ENCODE data around the gene TYMS. TPM values are rescaled to one million over a fixed set of nuclear protein-coding genes. Genes with fewer than 3 reads are reported as not detected.

The TYMS gene
- total RNA-seq, 1 experiment from 2014 or later, result 143 TPM

DNA sequence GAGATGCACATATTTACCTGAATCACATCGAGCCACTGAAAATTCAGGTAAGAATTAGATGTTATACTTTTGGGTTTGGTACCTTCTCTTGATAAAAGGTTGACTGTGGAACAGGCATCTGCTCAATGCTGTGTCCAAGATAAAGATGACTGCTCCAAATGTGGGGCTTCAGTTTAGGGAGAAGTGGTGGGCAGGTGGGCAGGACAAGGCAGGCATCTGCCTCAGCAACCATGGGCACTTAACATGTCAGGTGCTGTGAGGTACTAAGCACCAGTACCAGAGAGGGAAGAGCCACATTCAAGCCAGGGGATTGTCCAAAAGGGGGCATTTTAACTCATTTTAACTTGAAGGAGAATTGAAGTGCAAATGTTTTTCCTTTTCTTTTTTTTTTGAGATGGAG is 14.0 kb downstream of the TYMS start:
- Mint-ChIP-seq H3K27ac (ENCODE audit: unreplicated experiment) (no peak overlapping the region), H3K9me3 (ENCODE audit: unreplicated experiment) (peaks cover 8% of the 10 kb centered on the region), H3K36me3 (ENCODE audit: insufficient read depth, unreplicated experiment) (peaks cover 80% of the 10 kb centered on the region), H3K4me1 (ENCODE audit: low read depth, unreplicated experiment) (peaks cover 18% of the 10 kb centered on the region), H3K27me3 (ENCODE audit: insufficient read depth, unreplicated experiment) (peaks cover 3% of the 10 kb centered on the region), H3K4me3 (ENCODE audit: unreplicated experiment) (no peak overlapping the region)
- BruUV-seq (replicated peaks), result no TSS peak
- no peak overlapping the region for H3K4me3 ChIP-seq (ENCODE audit: low read depth, low read length)
- H3K9me3 ChIP-seq, result no peaks in the 10 kb centered on the region
- DNase-seq, result no peak
- no peaks in the 10 kb centered on the region; the same call in 1 of the 2 replicates for H3K4me1 ChIP-seq
- CTCF ChIA-PET, result no interaction called here
- no peaks in the 10 kb centered on the region for H3K27me3 ChIP-seq (replicated peaks; ENCODE audit: control insufficient read depth, insufficient read depth, low read length)
- TF ChIP-seq, protein P1, sequence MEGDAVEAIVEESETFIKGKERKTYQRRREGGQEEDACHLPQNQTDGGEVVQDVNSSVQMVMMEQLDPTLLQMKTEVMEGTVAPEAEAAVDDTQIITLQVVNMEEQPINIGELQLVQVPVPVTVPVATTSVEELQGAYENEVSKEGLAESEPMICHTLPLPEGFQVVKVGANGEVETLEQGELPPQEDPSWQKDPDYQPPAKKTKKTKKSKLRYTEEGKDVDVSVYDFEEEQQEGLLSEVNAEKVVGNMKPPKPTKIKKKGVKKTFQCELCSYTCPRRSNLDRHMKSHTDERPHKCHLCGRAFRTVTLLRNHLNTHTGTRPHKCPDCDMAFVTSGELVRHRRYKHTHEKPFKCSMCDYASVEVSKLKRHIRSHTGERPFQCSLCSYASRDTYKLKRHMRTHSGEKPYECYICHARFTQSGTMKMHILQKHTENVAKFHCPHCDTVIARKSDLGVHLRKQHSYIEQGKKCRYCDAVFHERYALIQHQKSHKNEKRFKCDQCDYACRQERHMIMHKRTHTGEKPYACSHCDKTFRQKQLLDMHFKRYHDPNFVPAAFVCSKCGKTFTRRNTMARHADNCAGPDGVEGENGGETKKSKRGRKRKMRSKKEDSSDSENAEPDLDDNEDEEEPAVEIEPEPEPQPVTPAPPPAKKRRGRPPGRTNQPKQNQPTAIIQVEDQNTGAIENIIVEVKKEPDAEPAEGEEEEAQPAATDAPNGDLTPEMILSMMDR (IDR thresholded peaks at IDR 0.05; ENCODE audit: insufficient read depth in 1 of 2, low read depth in 1 of 2, low read length in 1 of 2, severe bottlenecking in 1 of 2, unreplicated experiment in 1 of 2), result no peak
- POLR2A ChIA-PET, result no interaction called here
- H3K36me3 ChIP-seq (ENCODE audit: control insufficient read depth, insufficient read depth, low read length), result peaks cover 3% of the 10 kb centered on the region
- intact Hi-C loops (cut with micrococcal nuclease; ENCODE audit: unreplicated experiment), result no loop called here

DNA sequence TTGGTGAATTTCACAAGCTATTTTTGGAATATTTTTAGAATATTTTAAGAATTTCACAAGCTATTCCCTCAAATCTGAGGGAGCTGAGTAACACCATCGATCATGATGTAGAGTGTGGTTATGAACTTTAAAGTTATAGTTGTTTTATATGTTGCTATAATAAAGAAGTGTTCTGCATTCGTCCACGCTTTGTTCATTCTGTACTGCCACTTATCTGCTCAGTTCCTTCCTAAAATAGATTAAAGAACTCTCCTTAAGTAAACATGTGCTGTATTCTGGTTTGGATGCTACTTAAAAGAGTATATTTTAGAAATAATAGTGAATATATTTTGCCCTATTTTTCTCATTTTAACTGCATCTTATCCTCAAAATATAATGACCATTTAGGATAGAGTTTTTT is 15.9 kb downstream of the TYMS start:
- Mint-ChIP-seq H3K4me3 (ENCODE audit: unreplicated experiment) (no peak overlapping the region), H3K9me3 (ENCODE audit: unreplicated experiment) (no peaks in the 10 kb centered on the region), H3K4me1 (ENCODE audit: low read depth, unreplicated experiment) (peaks cover 11% of the 10 kb centered on the region), H3K27me3 (ENCODE audit: insufficient read depth, unreplicated experiment) (no peaks in the 10 kb centered on the region), H3K36me3 (ENCODE audit: insufficient read depth, unreplicated experiment) (peaks cover 84% of the 10 kb centered on the region), H3K27ac (ENCODE audit: unreplicated experiment) (no peak overlapping the region)
- POLR2A ChIA-PET, result no interaction called here
- Histone ChIP-seq H3K27me3 (replicated peaks; ENCODE audit: control insufficient read depth, insufficient read depth, low read length) (no peaks in the 10 kb centered on the region), H3K36me3 (ENCODE audit: control insufficient read depth, insufficient read depth, low read length) (peaks cover 4% of the 10 kb centered on the region), H3K4me1 (no peaks in the 10 kb centered on the region; the same call in 1 of the 2 replicates), H3K9me3 (no peaks in the 10 kb centered on the region), H3K4me3 (ENCODE audit: low read depth, low read length) (no peak overlapping the region)
- DNase-seq, result no peak
- CTCF ChIA-PET, result interaction anchor here (0.5 kb wide), 1 partner anchor 15 kb away, joined by 4 read pairs; no protein-coding TSS in a partner anchor
- intact Hi-C loops (cut with micrococcal nuclease; ENCODE audit: unreplicated experiment), result no loop called here
- TF ChIP-seq, protein P1 (IDR thresholded peaks at IDR 0.05; ENCODE audit: insufficient read depth in 1 of 2, low read depth in 1 of 2, low read length in 1 of 2, severe bottlenecking in 1 of 2, unreplicated experiment in 1 of 2), result no peak
- no TSS peak for BruUV-seq (replicated peaks)

DNA sequence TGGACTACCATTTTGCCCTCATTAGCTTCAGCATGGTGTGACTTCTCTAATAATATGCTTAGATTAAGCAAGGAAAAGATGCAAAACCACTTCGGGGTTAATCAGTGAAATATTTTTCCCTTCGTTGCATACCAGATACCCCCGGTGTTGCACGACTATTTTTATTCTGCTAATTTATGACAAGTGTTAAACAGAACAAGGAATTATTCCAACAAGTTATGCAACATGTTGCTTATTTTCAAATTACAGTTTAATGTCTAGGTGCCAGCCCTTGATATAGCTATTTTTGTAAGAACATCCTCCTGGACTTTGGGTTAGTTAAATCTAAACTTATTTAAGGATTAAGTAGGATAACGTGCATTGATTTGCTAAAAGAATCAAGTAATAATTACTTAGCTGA is 16.3 kb downstream of the TYMS start:
- TF ChIP-seq, protein P1 (IDR thresholded peaks at IDR 0.05; ENCODE audit: insufficient read depth in 1 of 2, low read depth in 1 of 2, low read length in 1 of 2, severe bottlenecking in 1 of 2, unreplicated experiment in 1 of 2), result no peak
- peaks cover 84% of the 10 kb centered on the region for H3K36me3 Mint-ChIP-seq (ENCODE audit: insufficient read depth, unreplicated experiment)
- H3K36me3 ChIP-seq (ENCODE audit: control insufficient read depth, insufficient read depth, low read length), result peaks cover 4% of the 10 kb centered on the region
- ChIA-PET CTCF (no interaction called here), POLR2A (no interaction called here)
- no peaks in the 10 kb centered on the region for H3K4me1 ChIP-seq
- no peaks in the 10 kb centered on the region for H3K9me3 ChIP-seq
- intact Hi-C loops (cut with micrococcal nuclease; ENCODE audit: unreplicated experiment), result no loop called here
- H3K27me3 ChIP-seq (replicated peaks; ENCODE audit: control insufficient read depth, insufficient read depth, low read length), result no peaks in the 10 kb centered on the region
- DNase-seq, result no peak
- no TSS peak for BruUV-seq (replicated peaks)
- H3K27me3 Mint-ChIP-seq (ENCODE audit: insufficient read depth, unreplicated experiment), result no peaks in the 10 kb centered on the region
- no peak overlapping the region for H3K27ac Mint-ChIP-seq (ENCODE audit: unreplicated experiment)
- peaks cover 6% of the 10 kb centered on the region for H3K4me1 Mint-ChIP-seq (ENCODE audit: low read depth, unreplicated experiment)
- H3K4me3 Mint-ChIP-seq (ENCODE audit: unreplicated experiment), result no peak overlapping the region
- H3K4me3 ChIP-seq (ENCODE audit: low read depth, low read length), result no peak overlapping the region
- H3K9me3 Mint-ChIP-seq (ENCODE audit: unreplicated experiment), result no peaks in the 10 kb centered on the region

Measured in Caco-2 (cell line).